Vagina (tissue), 2 donors: Measurements from ENCODE around the gene RTF2. TPM values are rescaled to one million over a fixed set of nuclear protein-coding genes. Genes with fewer than 3 reads are reported as not detected.

ENCODE experiments used
- DNase-seq, 2 donors: peaks; one replicate each; pipeline ENCODE4 v3.0.0-alpha.2; 2017; ENCODE audit errors: extremely low spot score in 2 of 2
- H3K27ac ChIP-seq: fragments of 200-600 bp; sonication (generic); one replicate; pipeline ENCODE4 v1.5.1; 2019
- H3K27me3 ChIP-seq: fragments of 200-600 bp; sonication (generic); one replicate; pipeline ENCODE4 v1.5.1; 2019
- H3K36me3 ChIP-seq, 2 donors: fragments of 200-600 bp; sonication (generic); one replicate each; pipeline ENCODE4 v1.5.1; 2017 to 2019
- H3K4me1 ChIP-seq: fragments of 200-600 bp; sonication (generic); one replicate; pipeline ENCODE4 v1.5.1; 2019
- H3K4me3 ChIP-seq, 2 donors: fragments of 200-600 bp; sonication (generic); 1 replicate in 1 of 2; 2 replicates in 1 of 2; pipeline ENCODE4 v1.5.1; 2016 to 2019
- H3K9me3 ChIP-seq: fragments of 200-600 bp; sonication (generic); one replicate; pipeline ENCODE4 v1.5.1; 2019
- CTCF ChIP-seq, 3 experiments: fragments of 450-650 bp in 2 of 3; fragments of 200-600 bp in 1 of 3; sonication (generic) in 1 of 3; IDR thresholded peaks; one replicate each; pipeline ENCODE4 v1.5.1; 2017 to 2019; ENCODE audit warnings: antibody characterized with exemption in 3 of 3, mild to moderate bottlenecking in 2 of 3, moderate library complexity in 2 of 3
- POLR2A ChIP-seq, 2 donors: fragments of 450-650 bp; IDR thresholded peaks; one replicate each; pipeline ENCODE4 v1.6.1; 2017; ENCODE audit warnings: antibody characterized with exemption in 2 of 2, mild to moderate bottlenecking in 2 of 2, moderate library complexity in 2 of 2
- POLR2AphosphoS5 ChIP-seq, 2 donors: sonication (generic); formaldehyde crosslinking; IDR thresholded peaks; one replicate each; pipeline ENCODE4 v1.9.0; 2017; ENCODE audit warnings: antibody characterized with exemption in 2 of 2, mild to moderate bottlenecking in 2 of 2, low read depth in 1 of 2; ENCODE audit not compliant: insufficient read depth in 1 of 2
- intact Hi-C: fragments of 100-400 bp; cut with DNase I; formaldehyde crosslinking; loops from one replicate; pipeline ENCODE4 v1.15.1; 2023
- total RNA-seq: library from RNA; depleted of rRNA; stranded (reverse); fragments of >200 nt; gene quantifications from one replicate; pipeline ENCODE4 v1.2.3, GENCODE V29; 2016

Gene RTF2
- total RNA-seq, 1 donor from 2014 or later, result 47.1 TPM

GRCh38 chr20:56454754-56455153 is 13.7 kb upstream of the RTF2 start:
- Histone ChIP-seq H3K9me3 (no peaks in the 10 kb centered on the region), H3K4me1 (no peaks in the 10 kb centered on the region), H3K27me3 (no peaks in the 10 kb centered on the region), H3K27ac (no peak overlapping the region), H3K36me3 (no peaks in the 10 kb centered on the region), H3K4me3 (no peak overlapping the region)
- intact Hi-C loops, result no loop called here
- DNase-seq, result no peak
- TF ChIP-seq POLR2AphosphoS5 (IDR thresholded peaks at IDR 0.05; ENCODE audit: insufficient read depth in 1 of 2, low read depth in 1 of 2) (no peak), CTCF (IDR thresholded peaks at IDR 0.05) (no peak), POLR2A (IDR thresholded peaks at IDR 0.05) (no peak)

- H3K27ac ChIP-seq, result no peak overlapping the region
- intact Hi-C loops, result no loop called here
- DNase-seq, result no peak
- H3K36me3 ChIP-seq, result no peaks in the 10 kb centered on the region
- H3K9me3 ChIP-seq, result no peaks in the 10 kb centered on the region
- H3K4me1 ChIP-seq, result no peaks in the 10 kb centered on the region
- TF ChIP-seq POLR2A (IDR thresholded peaks at IDR 0.05) (no peak), CTCF (IDR thresholded peaks at IDR 0.05) (no peak), POLR2AphosphoS5 (IDR thresholded peaks at IDR 0.05; ENCODE audit: insufficient read depth in 1 of 2, low read depth in 1 of 2) (no peak)
- no peaks in the 10 kb centered on the region for H3K27me3 ChIP-seq
- no peak overlapping the region for H3K4me3 ChIP-seq
Observed at GRCh38 chr20:56458206-56458821, 10.1 kb upstream of the RTF2 start.

- Histone ChIP-seq H3K27me3 (no peaks in the 10 kb centered on the region), H3K9me3 (no peaks in the 10 kb centered on the region), H3K4me1 (no peaks in the 10 kb centered on the region), H3K27ac (no peak overlapping the region), H3K36me3 (no peaks in the 10 kb centered on the region), H3K4me3 (no peak overlapping the region)
- TF ChIP-seq POLR2A (IDR thresholded peaks at IDR 0.05) (no peak), CTCF (IDR thresholded peaks at IDR 0.05) (no peak), POLR2AphosphoS5 (IDR thresholded peaks at IDR 0.05; ENCODE audit: insufficient read depth in 1 of 2, low read depth in 1 of 2) (no peak)
- intact Hi-C loops, result loop anchor here (10.0 kb wide), 1 partner anchor 66 kb away; the partner anchor contains the start of genes AURKA and CSTF1
- no peak for DNase-seq
Observed at GRCh38 chr20:56460459-56460858, 8.0 kb upstream of the RTF2 start.

- H3K36me3 ChIP-seq, result no peaks in the 10 kb centered on the region
- H3K9me3 ChIP-seq, result no peaks in the 10 kb centered on the region
- intact Hi-C loops, result loop anchor here (10.0 kb wide), 1 partner anchor 67 kb away; the partner anchor contains the start of genes AURKA and CSTF1
Observed at GRCh38 chr20:56461576-56461975, 6.9 kb upstream of the RTF2 start.

More at GRCh38 chr20:56461576-56461975, 6.9 kb upstream of the RTF2 start:
- H3K27ac ChIP-seq, result no peak overlapping the region
- H3K4me1 ChIP-seq, result no peaks in the 10 kb centered on the region
- TF ChIP-seq POLR2AphosphoS5 (IDR thresholded peaks at IDR 0.05; ENCODE audit: insufficient read depth in 1 of 2, low read depth in 1 of 2), result no peak
- TF ChIP-seq POLR2A (IDR thresholded peaks at IDR 0.05), result no peak
- TF ChIP-seq CTCF (IDR thresholded peaks at IDR 0.05), result no peak
- no peak for DNase-seq
- H3K27me3 ChIP-seq, result no peaks in the 10 kb centered on the region
- no peak overlapping the region for H3K4me3 ChIP-seq
